ENCODE data around the gene KLHL10.
"Not testable (repeated sequence)": the region's sequence is repeated elsewhere in the genome, so short reads cannot be mapped to it uniquely, and the experiment has no call there.

KLHL10 gene

DNA sequence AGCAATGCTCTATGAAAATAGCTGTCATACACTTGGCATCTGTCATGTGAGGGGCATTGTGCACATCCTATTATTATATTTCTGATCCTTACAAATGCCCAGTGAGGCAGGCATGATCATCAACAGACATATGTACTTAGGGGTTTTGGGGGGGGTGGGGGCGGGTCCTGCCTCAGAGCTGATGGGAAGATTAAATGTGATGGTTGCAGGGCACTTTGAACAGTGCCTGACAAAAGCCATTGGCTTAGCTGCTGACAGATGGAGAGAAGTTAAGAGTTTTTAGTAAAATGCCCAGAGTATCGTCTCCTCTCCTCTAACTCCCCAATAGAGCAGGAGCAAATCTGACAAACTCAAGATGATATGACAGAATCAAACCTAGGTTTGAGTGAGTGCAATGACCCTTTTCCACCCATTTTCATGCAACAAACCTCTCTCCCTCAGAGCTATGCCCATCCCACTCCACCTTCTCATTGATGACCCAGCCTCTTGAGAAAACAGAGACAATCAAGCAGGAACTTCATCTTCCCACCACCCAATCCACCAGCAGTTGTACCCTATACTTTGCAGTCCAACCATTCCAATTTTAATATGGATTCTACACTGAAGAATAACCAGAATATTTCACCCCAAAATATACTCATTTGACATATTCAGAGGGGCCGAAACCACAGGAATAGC lies 22.8 kb downstream of the KLHL10 start:
- no peak for DNase-seq

- no peak for DNase-seq
Observed at GRCh38 chr17:41863074-41863848, 25.6 kb downstream of the KLHL10 start.

GRCh38 chr17:41864498-41864835 lies 26.8 kb downstream of the KLHL10 start:
- DNase-seq: no peak

- peak; percentile 89 for DNase-seq
Observed at GRCh38 chr17:41864836-41865595, 27.4 kb downstream of the KLHL10 start, which contains the start of gene KLHL11. KLHL11 (minus strand) TSS chr17:41865423; CDS start chr17:41865370, 53 bp downstream.

DNA sequence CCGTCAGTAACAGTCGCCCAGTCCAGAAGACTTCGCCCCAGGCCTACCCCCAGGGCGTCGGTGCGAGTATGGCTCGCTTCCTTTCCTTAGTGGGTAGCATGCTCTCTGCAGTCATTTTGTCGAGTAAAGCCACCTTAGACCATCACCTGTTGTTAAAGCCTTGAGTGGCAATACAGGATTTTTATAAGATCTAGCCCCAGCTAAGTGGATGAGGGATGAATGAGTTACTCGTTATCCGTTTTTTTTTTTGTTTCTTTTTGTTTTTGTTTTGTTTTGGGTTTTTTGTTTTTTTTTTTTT lies 27.9 kb downstream of the KLHL10 start:
- DNase-seq: no peak

DNA sequence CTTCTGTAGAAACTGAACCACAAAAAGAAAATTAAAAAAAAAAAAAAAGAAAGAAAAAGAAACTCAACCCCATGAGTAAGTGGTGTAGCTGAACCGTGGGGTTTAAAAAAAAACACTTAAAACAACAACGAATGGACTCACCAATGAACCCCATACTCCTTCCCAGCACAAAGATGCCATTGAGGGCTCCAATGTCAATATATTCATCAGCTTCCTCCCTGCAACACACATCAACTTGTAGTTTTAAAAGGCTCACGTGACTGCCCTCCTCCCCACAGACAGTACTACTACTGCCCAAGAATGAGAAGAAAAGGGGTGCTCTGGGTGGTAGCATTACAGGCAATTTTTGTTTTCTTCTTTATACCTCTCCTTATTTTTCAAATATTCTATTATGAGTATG lies 30.9 kb downstream of the KLHL10 start:
- DNase-seq: no peak

- DNase-seq: no peak
Observed at GRCh38 chr17:41869426-41869825, 31.8 kb downstream of the KLHL10 start.

DNA sequence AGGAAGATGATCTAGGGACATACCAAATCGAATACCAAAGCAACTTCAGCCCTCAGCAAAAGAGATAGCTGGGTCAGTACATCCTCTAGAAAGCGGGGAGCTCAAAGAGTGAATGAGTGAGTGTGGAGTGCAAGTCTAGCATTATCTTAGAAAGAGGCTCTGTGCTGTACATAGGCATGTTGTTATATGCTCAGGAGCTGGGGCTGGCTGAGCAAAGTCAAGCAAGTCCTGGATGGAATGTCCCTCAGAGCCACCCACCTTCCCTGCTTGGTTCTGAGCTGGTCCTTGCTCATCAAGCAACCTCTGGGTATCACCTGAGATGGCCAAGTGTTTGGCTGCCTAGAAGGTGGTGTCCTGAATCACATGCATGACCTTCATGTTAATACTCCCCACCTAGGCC lies 32.5 kb downstream of the KLHL10 start:
- no peak for DNase-seq

DNA sequence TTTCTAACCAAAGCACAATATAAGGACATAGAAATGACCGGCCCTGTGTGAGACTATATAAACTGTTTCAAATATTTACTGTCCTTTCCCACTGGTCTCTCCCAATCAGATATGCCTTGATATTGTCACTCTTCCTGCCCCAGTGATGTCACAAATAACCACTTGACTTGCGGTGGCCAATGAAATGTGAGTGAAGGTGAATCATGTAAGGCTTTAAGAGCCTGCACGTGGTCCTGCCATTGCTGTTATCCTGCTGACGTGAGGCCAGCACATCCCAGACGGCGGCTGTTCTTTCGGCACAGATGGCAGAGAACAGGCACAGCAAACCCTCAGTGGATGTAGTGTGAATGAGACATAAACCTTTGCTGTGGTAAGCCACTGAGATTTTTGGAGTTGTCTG lies 33.0 kb downstream of the KLHL10 start:
- DNase-seq: no peak

DNA sequence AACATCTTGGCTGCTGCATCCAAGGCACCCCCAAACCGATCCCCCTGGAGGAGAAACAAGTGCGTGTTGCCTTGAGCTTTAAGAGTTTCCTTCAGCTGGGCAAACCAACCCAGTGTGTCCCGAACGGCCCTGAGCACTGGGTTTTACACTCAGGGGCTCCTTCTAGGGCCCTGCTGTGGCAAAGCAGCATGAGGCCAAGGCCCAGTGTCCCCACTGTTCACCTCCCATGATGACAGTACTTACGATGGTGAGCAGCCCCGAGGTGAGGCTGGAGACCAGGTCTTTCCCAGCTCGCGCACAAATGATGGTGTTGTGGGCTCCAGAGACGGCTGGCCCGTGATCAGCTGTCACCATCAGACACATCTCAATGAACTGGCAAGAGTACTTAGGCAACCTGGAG lies 34.2 kb downstream of the KLHL10 start:
- DNase-seq: no peak

DNA sequence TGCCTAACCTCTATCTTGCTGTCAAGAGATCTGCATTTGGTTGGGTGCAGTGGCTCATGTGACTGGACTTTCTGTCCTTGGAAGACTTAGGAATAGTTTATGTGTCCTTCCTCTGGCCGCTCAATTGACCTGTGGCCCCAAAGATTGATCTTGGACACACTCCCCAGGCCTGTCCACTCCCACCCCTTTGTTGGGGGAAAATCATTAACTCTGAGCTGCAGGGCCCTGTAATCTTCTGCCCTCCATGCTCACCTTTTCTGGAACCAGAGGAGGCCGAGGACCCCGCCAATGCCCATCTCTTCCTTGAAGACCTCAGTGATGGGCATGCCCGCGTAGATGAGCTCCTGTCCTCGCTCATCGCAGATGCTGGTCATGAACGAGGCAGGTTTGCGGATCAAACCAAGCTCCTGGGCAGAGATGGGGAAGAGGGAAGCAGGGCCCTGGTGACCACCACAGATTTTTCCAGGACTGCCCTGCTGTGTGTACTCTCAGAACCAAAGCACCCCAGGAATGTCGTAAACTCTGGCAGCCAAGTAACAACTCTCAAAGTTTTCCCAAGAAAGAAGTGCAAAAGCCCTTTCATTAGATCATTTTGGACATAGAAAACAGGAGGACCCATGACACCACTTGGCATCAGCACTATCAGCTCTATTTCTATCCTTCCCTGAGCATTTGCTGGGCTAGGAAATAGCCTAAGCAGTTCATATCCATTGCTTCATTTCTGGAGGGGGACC lies 36.1 kb downstream of the KLHL10 start:
- no peak for DNase-seq

GRCh38 chr17:41874293-41874670 lies 36.7 kb downstream of the KLHL10 start:
- DNase-seq: not testable (repeated sequence)

GRCh38 chr17:41880130-41880529 lies 42.5 kb downstream of the KLHL10 start:
- no peak for DNase-seq

GRCh38 chr17:41882756-41883155 lies 45.1 kb downstream of the KLHL10 start:
- DNase-seq: no peak

DNA sequence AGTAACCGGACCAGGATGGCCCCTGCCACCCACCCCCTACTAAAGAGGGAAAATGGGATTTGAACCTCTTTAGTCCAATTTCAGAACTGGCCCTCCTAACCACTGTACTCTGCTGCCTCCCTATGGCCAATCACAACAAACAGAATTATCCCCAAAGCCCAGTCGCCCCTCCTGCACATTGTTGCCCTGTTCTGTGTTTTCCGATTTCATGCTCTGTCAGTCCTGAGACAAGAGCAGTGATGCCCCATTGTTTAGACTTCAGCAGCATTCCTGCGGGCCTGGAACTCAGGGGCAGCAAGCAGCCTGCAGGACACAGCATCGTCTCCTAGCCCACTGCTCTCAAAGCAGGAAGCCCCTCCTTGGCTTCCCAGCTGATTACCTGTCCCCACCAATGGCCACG lies 48.1 kb downstream of the KLHL10 start:
- DNase-seq: no peak

GRCh38 chr17:41888332-41888965 lies 50.8 kb downstream of the KLHL10 start:
- DNase-seq: no peak

DNA sequence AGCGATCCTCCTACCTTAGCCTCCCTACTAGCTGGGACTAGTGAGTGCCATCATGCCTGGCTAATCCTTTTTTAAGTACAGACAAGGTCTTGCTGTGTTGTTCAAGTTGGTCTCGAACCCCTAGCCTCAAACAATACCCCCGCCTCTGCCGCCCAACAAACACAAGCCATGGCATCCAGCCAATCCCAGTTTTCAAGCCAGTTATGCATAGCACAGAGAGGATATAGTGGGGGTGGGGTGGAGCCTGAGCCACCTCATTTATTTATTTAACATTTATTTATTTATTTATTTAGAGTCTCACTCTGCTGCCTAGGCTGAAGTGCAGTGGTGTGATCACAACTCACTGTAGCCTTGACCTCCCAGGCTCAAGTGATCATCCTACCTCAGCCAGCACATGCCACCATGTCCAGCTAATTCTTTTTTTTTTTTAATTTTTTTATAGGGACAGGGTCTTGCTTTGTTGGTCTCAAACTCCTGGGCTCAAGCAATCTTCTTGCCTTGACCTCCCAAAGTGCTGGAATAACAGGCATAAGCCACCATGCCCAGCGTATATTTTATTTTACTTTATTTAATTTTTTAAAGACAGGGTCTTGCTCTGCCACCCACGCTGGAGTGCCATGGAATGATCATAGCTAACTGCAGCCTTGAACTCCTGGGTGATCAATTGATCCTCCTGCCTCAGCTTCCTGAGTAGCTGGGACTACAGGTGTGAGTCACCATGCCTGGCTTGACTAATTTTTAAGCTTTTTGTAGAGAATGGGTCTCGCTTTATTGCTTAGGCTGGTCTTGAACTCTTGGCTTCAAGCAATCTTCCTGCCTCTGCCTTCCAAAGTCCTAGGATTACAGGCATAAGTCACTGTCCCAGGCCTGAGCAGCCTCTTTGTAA lies 53.8 kb downstream of the KLHL10 start:
- no peak for DNase-seq

- no peak for DNase-seq
Observed at GRCh38 chr17:41892021-41892376, 54.4 kb downstream of the KLHL10 start.

DNA sequence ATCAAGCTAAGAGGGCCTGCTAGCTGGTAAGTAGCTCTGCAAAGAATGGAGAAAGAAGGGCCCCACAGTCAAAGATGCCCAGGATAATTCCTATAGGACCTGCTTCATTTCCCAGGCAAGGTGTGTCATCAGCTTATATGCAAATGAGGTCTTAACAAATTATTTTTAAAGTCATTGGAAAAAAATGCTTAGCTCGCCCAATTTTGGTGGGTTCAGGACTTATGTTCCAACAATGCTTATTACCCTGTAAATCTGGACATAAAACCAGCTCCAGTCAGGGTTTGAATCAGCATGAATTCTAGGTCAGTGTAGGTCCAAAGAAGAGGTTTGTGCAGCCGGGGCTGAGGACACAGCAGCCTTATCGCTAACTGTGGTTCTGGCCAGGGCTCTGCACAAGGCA lies 55.8 kb downstream of the KLHL10 start:
- no peak for DNase-seq

DNA sequence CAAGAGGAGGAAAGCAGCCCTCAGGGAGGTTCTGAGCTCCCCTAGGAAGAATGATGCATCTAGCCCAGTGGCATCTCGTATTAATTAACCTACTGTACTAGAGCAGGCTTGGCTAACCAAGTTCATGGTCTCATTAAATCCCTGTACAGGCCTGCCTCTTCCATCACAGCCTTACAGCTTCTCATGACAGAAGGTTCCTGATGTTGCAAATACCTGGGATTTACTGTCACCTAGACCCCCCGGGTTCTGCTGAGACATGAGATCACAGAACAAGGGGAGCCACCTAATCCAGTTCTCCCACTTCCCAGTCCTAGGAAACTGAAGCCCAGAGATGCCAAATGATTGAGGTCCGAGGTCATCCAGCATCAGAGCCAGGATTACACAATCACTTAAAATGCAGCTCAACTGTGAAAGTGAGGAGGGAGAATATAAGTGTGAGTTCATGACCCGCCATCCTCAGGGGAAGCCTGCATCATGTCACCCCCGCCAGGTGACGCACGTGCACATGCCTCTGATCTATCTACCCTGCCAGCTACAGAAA lies 57.2 kb downstream of the KLHL10 start:
- no peak for DNase-seq

DNA sequence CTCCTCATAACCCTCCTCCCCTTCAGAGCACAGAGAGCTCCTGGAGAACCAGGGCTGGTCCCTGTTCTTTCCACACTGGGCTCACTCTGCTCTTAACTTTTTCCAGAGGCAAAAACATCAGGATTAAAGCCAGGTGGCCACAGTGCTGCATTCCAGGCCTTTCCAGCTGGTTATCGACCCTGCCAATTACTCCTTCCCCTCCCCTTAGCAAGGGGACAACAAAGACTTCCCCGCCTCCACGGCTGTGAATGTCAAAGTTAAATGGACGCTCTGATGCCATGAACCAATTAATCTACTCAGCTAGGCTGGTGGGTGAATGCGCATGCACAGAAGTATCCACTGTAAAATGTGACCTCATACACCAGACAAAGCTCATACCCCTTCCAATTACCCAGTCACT lies 58.0 kb downstream of the KLHL10 start:
- no peak for DNase-seq

DNA sequence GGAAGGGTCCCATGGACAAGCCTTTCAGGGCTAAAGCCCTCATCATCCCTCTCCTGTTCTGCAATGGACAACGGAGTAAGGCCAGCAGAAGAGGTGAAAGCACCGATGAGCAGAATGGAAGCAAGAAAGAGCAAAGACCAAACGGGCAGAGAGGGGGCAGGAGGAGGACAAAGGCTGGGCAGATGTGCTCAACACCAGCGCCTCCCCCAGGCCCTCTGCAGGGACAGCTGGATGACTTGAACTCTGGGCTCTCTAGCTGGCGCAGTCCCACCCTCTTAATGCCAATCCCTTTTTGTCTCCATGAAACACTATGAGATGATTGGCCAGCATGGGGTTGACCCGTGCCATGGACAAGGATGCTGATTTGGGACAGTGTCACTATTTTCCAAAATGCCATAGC lies 59.1 kb downstream of the KLHL10 start:
- no peak for DNase-seq

Data from NCI-H1092 treated with DMSO at 0.1 percent for 48 hours (cell line).